ENCODE measurements around the gene MAP2.
"Not testable (repeated sequence)": the region's sequence is repeated elsewhere in the genome, so short reads cannot be mapped to it uniquely, and the experiment has no call there.

MAP2 gene

DNA sequence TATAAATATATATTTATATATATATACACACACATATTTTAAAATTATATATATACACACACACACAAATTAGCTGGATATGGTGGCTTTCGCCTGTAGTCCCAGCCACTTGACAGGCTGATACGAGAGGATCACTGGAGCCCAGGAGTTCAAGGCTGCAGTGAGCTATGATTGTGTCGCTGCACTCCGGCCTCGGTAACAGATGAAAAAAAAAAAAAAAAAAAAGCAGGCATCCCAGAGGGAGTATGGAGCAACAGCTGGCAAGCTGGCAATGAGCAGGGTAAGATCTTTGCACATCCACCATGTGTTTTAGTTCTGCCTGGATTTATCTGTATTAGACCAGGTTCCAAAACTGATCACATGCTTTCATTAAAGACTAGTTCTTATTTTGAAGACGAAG is 170.1 kb downstream of the MAP2 start:
- no peaks in the 10 kb centered on the region for H3K36me3 ChIP-seq
- no peaks in the 10 kb centered on the region for H4K20me1 ChIP-seq
- H3K4me2 ChIP-seq: no peak overlapping the region
- H3K4me1 ChIP-seq: no peaks in the 10 kb centered on the region
- no peaks in the 10 kb centered on the region for H3K9me3 ChIP-seq
- H3K27ac ChIP-seq: no peak overlapping the region
- no peak overlapping the region for H3K4me3 ChIP-seq
- no peak overlapping the region for H3K9ac ChIP-seq
- TF ChIP-seq Cebpa-rat (IDR thresholded peaks at IDR 0.05): no peak
- H3K27me3 ChIP-seq: no peaks in the 10 kb centered on the region

DNA sequence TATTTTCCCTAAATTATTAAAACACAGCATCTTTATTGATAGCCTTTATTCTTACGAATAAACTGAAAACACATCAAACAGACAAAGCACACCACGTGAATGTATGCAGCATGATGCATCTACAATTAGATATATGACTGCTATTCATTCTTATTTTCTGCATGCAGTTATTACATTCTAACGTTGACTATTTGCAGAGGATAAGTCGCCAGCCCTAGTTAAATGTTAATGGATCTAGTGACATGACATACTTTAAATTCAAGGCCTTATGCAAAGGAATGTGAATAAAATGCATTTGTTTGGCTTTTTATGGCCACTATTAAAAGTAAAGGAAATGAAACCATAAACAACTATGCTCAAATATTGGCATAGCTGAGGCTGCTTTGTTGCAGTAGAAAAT is 172.4 kb downstream of the MAP2 start:
- TF ChIP-seq Cebpa-rat (IDR thresholded peaks at IDR 0.05): no peak
- Histone ChIP-seq H3K9ac (no peak overlapping the region), H3K36me3 (no peaks in the 10 kb centered on the region), H3K4me2 (no peak overlapping the region), H3K27ac (no peak overlapping the region), H4K20me1 (no peaks in the 10 kb centered on the region), H3K4me1 (no peaks in the 10 kb centered on the region), H3K4me3 (no peak overlapping the region), H3K27me3 (no peaks in the 10 kb centered on the region), H3K9me3 (no peaks in the 10 kb centered on the region)

DNA sequence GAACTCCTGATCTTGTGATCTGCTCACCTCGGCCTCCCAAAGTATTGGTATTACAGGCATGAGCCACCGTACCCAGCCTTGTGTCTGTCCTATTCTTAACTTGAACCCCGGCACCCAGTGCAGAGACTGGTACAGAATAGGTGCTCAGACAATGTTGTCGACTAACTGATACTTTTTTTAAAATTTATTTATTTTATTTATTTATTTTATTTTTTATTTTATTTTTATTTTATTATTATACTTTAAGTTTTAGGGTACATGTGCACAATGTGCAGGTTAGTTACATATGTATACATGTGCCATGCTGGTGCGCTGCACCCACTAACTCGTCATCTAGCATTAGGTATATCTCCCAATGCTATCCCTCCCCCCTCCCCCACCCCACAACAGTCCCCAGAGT is 174.4 kb downstream of the MAP2 start:
- not testable (repeated sequence) for H3K27me3 ChIP-seq, H3K27ac ChIP-seq, H3K9ac ChIP-seq, H3K36me3 ChIP-seq, H3K4me2 ChIP-seq, H3K4me3 ChIP-seq, H4K20me1 ChIP-seq, H3K9me3 ChIP-seq, H3K4me1 ChIP-seq

DNA sequence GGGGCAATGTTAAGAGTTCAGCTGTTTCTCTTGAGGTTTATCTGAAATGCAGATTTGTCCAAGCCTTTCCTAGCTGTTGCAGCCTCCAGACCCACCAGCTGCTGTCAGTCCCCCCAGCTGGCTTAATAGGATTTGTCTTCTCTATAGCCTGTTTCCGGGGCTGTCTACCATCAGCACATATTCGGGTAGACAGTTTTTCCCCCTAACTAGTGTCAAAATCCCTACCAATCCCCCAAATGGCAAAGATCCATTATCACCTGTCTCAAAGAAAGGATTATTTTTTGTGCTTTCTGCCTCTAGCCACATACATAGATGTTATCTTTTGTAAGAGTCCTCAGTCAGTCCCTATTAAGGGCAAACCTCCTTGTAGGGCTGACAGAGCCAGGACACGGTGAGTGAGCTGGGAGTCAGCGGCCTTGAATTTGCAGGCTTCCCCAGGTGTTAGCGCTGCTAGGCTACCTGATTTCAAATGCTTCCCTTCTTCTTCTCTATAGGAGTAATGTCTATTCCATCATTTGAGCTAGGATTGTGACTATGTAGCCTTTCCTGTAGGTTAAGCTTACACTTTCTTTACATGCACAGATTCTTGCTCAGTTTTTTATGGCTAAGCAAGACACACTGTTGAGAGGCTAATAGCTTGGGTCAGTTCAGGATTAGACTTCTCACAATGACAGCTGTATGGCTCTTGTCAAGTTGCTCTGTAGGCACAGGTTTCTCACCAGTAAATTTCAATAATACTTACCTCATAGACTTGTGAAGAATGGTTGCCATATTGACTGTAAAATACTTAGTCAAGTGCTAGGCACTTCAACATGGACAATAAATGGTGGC is 176.7 kb downstream of the MAP2 start:
- Histone ChIP-seq H4K20me1 (no peaks in the 10 kb centered on the region), H3K4me1 (no peaks in the 10 kb centered on the region), H3K27ac (no peak overlapping the region), H3K27me3 (no peaks in the 10 kb centered on the region), H3K9ac (no peak overlapping the region), H3K4me2 (no peak overlapping the region), H3K36me3 (no peaks in the 10 kb centered on the region), H3K9me3 (no peaks in the 10 kb centered on the region), H3K4me3 (no peak overlapping the region)
- no peak for TF ChIP-seq Cebpa-rat (IDR thresholded peaks at IDR 0.05)

DNA sequence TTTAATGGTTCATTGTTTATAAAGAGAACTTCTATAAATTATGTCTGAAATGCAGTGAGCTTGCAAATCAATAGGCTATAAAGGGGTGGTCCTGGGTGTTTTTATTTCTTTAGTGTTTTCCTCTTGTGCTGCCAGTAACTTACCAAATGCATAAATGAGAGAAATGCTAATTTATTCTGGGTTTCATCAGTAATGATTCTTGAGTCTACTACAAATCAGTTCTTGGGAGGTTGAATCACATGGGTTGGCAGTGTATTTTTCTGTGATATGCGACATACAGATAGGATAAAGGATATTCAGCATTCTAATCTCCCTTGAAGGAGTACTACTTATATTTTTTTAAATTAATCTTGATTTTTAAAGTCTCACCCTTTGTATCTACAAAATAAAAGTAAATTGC is 177.7 kb downstream of the MAP2 start:
- H3K36me3 ChIP-seq: no peaks in the 10 kb centered on the region
- H3K4me3 ChIP-seq: no peak overlapping the region
- no peaks in the 10 kb centered on the region for H3K27me3 ChIP-seq
- H3K9me3 ChIP-seq: no peaks in the 10 kb centered on the region
- no peaks in the 10 kb centered on the region for H3K4me1 ChIP-seq
- H4K20me1 ChIP-seq: no peaks in the 10 kb centered on the region
- H3K9ac ChIP-seq: no peak overlapping the region
- TF ChIP-seq Cebpa-rat (IDR thresholded peaks at IDR 0.05): no peak
- H3K4me2 ChIP-seq: no peak overlapping the region
- H3K27ac ChIP-seq: no peak overlapping the region

DNA sequence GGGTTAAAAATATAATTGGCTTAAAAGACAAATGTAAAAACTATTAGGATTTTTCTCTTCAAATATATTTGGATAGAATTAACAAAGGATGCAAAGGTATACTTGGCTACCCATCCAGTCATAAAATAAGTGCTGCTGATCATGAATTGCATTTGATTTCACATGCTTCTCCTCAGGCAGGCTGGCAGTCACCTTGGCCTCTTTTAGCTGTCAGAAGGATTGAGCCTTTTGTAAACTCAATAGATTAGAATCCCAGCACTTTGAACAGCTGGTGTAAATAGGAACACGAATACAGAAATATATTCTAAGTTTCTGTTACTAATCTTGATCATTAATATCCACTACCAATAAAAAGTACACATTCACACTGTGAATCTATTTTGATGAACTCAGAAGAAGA is 178.4 kb downstream of the MAP2 start:
- no peak for TF ChIP-seq Cebpa-rat (IDR thresholded peaks at IDR 0.05)
- Histone ChIP-seq H3K4me1 (no peaks in the 10 kb centered on the region), H3K4me2 (no peak overlapping the region), H3K9ac (no peak overlapping the region), H3K36me3 (no peaks in the 10 kb centered on the region), H3K9me3 (no peaks in the 10 kb centered on the region), H3K4me3 (no peak overlapping the region), H4K20me1 (no peaks in the 10 kb centered on the region), H3K27ac (no peak overlapping the region), H3K27me3 (no peaks in the 10 kb centered on the region)

DNA sequence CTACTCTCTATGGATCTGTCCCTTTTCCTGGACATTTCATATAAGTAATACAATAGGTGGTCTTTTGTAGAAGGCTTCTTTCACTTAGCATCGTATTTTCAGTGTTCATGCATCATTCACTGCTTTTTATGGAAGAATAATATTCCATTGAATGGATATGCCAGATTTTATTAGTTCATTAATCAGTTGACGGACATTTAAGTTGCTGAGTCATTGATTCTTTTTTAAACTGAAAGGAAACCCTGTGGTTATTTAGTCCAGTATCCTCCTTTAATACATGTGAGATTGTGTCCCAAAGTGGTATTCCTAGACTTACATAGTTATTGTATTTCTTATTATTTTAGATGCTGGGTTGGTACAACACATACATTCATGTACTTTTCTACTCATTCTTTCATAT is 185.7 kb downstream of the MAP2 start:
- H3K4me2 ChIP-seq: no peak overlapping the region
- no peaks in the 10 kb centered on the region for H3K36me3 ChIP-seq
- H3K27ac ChIP-seq: no peak overlapping the region
- no peak overlapping the region for H3K9ac ChIP-seq
- TF ChIP-seq Cebpa-rat (IDR thresholded peaks at IDR 0.05): no peak
- no peaks in the 10 kb centered on the region for H3K27me3 ChIP-seq
- H3K4me3 ChIP-seq: no peak overlapping the region
- no peaks in the 10 kb centered on the region for H3K4me1 ChIP-seq
- H4K20me1 ChIP-seq: no peaks in the 10 kb centered on the region
- no peaks in the 10 kb centered on the region for H3K9me3 ChIP-seq

DNA sequence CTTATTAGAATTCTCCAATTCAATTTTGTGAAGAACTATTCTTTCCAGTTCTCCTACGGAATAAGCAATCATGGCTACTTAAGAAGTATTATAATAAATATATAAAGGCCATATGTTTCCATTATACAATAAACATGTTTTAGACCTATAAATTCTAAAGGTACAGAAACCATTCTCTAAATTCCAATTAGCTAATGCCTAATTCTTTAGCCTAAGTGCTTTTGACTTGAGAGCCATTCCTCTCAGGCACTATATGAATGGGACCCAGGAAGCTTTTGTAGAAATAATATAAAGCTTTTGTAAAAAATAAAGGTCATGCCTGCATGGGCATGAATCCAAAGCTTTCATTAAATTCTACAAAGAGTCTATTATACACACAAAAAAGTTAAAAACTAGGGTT is 186.8 kb downstream of the MAP2 start:
- no peaks in the 10 kb centered on the region for H3K27me3 ChIP-seq
- H3K9me3 ChIP-seq: peaks cover 2% of the 10 kb centered on the region
- H3K36me3 ChIP-seq: no peaks in the 10 kb centered on the region
- H3K27ac ChIP-seq: no peak overlapping the region
- H4K20me1 ChIP-seq: no peaks in the 10 kb centered on the region
- H3K4me1 ChIP-seq: no peaks in the 10 kb centered on the region
- no peak overlapping the region for H3K4me2 ChIP-seq
- H3K4me3 ChIP-seq: no peak overlapping the region
- TF ChIP-seq Cebpa-rat (IDR thresholded peaks at IDR 0.05): no peak
- H3K9ac ChIP-seq: no peak overlapping the region

DNA sequence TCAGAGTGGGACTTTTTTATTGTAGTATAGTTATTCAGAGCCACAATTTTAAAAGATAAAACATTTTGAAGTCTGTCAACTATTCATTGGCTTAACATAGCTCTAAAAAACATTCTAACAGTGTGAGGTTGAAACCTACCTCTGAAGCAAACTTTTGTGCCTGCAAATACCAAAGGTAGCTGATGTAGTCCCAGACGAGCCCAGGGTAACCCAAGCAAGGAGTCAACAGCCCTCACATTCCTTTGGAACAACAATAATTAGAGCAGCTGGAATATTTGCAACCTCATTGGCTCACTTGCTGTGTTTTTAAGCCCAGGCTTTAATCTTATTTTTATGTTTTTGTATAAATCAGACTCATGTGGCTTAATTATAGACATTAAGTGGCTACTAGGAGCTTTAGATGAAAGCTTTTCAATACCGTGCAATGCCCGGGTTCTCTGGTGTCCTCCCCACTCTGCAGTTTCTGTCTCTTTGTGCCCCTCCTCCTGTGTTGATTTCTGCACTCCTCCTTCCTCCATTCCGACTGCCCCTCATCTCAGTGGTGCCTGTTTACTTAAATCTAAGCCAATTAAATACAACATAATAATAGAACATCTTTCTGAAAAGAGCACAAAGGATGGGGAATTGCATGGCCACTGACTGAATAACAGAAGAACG is 189.9 kb downstream of the MAP2 start:
- Histone ChIP-seq H3K36me3 (no peaks in the 10 kb centered on the region; the same call in 1 of the 2 replicates), H3K4me3 (no peak overlapping the region), H4K20me1 (no peaks in the 10 kb centered on the region), H3K4me2 (no peak overlapping the region), H3K9me3 (peaks cover 13% of the 10 kb centered on the region), H3K27me3 (no peaks in the 10 kb centered on the region), H3K27ac (no peak overlapping the region), H3K4me1 (no peaks in the 10 kb centered on the region), H3K9ac (no peak overlapping the region)
- TF ChIP-seq Cebpa-rat (IDR thresholded peaks at IDR 0.05): no peak

DNA sequence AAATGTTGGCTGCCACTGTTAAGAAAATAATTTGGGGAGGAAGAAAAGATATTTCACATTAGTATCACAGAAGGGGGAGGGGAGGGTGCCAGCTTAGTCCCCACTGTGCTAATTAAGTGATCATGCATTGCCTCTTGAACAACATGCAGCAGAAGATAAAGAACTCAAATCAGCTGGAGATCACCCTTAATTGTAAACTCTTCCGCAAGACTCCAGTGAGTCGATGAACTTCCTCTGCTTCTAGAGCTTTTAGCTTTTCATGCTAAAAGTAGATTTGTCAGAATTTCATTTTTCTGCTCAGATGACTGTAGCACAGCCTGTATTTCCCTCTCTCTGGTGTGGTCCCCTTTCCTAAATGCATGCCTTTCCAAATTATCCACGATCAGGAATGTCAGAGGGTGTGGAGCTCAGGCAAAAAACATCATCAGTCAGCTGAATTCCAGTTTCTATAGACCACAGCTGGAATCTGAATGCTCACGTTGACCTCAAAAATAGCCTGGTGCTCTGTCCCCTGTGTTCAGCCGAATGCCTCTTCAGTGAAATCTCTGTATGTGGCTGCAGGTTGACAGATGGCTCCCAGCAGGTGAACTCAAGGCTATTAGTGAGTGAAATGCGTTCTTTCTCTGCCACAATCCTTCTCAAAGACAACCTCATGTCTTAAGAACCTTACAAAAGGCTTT is 191.0 kb downstream of the MAP2 start:
- Histone ChIP-seq H3K27ac (no peak overlapping the region), H3K36me3 (no peaks in the 10 kb centered on the region; the same call in 1 of the 2 replicates), H3K4me3 (no peak overlapping the region), H4K20me1 (no peaks in the 10 kb centered on the region), H3K9me3 (peaks cover 13% of the 10 kb centered on the region), H3K9ac (no peak overlapping the region), H3K4me2 (no peak overlapping the region), H3K4me1 (peaks cover 4% of the 10 kb centered on the region; the same call in 1 of the 2 replicates), H3K27me3 (no peaks in the 10 kb centered on the region)
- no peak for TF ChIP-seq Cebpa-rat (IDR thresholded peaks at IDR 0.05)

Data from BLaER1 (cell line).